AG10803 (cell line): ENCODE measurements around the gene ZNF804A.

ENCODE experiments used
- DNase-seq: peaks from one replicate; pipeline ENCODE4 v3.0.0; 2010; ENCODE audit warnings: low read depth
- H3K4me3 ChIP-seq: 2 replicates; pipeline ENCODE4 v1.5.1; 2011; ENCODE audit warnings: mild to moderate bottlenecking, low read length, control low read depth
- TF ChIP-seq, protein P1 (sequence below): conservative IDR thresholded peaks from 2 replicates; pipeline ENCODE4 v1.5.1; 2011; ENCODE audit warnings: mild to moderate bottlenecking, low read length, control low read depth, inconsistent platforms

Gene ZNF804A

DNA sequence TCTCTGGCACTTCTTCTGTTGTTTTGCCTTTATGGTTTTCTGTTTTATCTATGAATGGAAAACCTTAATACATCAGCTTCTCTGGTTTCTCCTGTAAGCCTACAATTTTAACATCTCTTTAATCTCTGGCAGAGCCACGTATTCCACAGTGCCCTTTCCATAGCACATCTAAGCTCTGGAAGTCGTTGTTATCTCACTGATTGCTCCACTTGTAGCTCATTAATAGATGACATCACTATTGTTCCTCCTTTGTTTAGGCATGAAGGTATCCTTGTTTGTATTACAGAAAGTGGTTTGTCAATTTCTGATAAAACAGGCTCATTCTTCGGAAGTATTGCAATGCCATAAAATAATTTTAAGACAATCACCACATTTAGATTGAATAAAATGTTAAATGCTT is 185.2 kb downstream of the ZNF804A start:
- H3K4me3 ChIP-seq = no peak overlapping the region
- no peak for DNase-seq
- TF ChIP-seq, protein P1, sequence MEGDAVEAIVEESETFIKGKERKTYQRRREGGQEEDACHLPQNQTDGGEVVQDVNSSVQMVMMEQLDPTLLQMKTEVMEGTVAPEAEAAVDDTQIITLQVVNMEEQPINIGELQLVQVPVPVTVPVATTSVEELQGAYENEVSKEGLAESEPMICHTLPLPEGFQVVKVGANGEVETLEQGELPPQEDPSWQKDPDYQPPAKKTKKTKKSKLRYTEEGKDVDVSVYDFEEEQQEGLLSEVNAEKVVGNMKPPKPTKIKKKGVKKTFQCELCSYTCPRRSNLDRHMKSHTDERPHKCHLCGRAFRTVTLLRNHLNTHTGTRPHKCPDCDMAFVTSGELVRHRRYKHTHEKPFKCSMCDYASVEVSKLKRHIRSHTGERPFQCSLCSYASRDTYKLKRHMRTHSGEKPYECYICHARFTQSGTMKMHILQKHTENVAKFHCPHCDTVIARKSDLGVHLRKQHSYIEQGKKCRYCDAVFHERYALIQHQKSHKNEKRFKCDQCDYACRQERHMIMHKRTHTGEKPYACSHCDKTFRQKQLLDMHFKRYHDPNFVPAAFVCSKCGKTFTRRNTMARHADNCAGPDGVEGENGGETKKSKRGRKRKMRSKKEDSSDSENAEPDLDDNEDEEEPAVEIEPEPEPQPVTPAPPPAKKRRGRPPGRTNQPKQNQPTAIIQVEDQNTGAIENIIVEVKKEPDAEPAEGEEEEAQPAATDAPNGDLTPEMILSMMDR = no peak

DNA sequence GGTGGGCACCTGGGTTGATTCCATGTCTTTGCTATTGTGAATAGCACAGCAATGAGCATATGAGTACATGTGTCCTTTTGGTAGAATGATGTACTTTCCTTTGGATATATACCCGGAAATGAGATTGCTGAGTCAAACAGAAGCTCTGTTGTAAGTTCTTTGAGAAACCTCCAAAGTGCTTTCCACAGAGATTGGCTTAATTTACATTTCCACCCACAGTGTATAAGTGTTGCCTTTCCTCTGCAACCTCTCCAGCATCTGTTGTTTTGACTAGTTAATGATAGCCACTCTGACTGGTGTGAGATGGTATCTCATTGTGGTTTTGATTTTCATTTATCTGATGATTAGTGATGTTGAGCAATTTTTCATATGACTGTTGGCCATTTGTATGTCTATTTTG is 194.8 kb downstream of the ZNF804A start:
- TF ChIP-seq, protein P1 = no peak
- DNase-seq = no peak
- H3K4me3 ChIP-seq = no peak overlapping the region

DNA sequence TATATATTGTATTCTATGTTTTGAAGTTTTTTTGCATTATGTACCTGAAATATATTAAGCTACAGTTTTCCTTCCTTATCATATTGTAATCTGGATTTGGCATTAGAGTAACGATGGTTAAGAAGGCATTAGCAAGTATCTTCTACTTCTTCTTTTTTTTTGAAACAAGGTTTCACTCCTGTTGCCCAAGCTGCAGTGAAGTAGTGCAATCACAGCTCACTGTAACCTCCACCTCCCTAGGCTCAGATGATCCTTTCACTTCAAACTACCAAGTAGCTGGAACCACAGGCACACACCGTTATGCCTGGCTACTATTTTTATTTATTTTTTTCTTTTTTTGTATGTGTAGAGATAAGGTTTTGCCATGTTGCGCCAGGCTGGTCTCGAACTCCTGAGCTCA is 201.1 kb downstream of the ZNF804A start:
- TF ChIP-seq, protein P1 = no peak
- no peak for DNase-seq
- H3K4me3 ChIP-seq = no peak overlapping the region

DNA sequence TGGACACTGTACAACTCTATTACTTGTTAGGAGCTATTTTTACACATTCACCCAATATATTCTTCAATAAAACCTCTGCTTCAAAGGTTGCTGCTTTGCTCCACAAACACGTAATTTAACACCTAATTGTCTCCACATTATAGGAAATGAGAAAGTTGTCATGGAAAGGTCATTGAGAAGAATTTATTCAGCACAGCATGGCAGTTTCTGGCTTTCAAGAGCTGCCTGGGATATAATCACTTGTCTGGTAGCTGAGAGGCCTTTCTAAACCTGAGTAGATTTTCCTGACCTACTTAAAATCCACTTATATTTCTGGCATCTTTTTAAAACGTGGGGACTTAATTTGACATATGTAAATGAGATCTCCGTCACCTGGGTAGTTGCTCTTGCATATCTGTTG is 216.1 kb downstream of the ZNF804A start:
- TF ChIP-seq, protein P1 = no peak
- DNase-seq = no peak
- H3K4me3 ChIP-seq = no peak overlapping the region

DNA sequence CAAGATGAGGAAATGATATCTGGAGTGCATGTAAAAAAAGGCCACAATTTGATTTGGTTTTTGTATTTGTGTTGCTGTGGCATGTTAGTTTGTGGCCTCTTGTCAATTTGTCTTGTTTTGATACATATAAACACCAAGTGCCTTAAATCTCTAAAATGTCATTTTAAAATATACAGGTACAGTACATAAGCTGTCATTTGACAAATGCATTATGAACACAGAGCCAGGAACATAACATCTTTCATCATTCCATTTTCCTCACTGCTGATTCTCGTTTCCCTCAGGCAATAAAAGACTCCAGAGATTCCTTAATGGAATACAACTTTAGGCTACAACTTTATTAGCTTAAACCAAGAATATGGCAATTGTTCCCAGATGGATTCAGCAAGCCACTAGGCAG is 217.5 kb downstream of the ZNF804A start:
- no peak overlapping the region for H3K4me3 ChIP-seq
- DNase-seq = no peak
- TF ChIP-seq, protein P1 = no peak

DNA sequence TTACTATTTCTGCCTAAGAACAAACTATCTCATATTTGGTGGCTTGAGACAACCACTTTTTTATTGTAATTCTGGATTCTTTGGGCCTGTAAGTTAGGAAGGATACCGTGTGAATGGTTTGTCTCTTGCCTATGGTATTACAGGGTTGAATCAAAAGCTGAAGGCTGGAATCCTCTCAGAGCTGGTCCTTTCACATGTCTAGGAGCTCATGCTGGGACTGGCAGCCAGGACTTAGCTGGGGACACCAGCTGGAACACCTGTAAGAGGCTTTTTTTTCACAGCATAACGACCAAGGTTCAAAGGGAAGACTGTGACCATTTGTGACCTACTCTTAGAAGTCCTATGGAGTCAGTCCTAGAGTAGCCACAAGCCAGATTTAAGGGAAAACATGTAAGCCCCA is 226.3 kb downstream of the ZNF804A start:
- DNase-seq = no peak
- TF ChIP-seq, protein P1 = no peak
- H3K4me3 ChIP-seq = no peak overlapping the region

DNA sequence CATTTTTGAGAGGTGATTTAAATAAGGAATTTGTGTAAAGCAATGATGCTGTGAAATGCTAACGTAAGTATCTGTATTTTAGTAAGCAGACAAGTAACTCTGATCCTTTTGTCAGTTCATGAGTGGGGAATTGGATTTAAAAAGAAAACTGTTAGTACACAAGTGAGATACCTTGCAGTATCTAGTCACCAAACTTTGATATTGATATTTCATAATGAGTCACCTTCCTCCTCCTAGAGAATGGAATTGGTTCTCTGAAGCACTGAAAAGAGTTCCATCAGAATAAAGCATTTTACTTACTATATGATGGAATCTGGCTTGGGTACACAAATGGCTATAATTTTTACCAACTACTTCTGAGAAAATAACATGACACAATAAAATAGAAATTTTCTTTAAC is 232.2 kb downstream of the ZNF804A start:
- TF ChIP-seq, protein P1 = no peak
- DNase-seq = no peak
- no peak overlapping the region for H3K4me3 ChIP-seq
